Measurements from ENCODE around the gene FAM171A1.
"Not testable (repeated sequence)": the region's sequence is repeated elsewhere in the genome, so short reads cannot be mapped to it uniquely, and the experiment has no call there.

The FAM171A1 gene

GRCh38 chr10:15280974-15281373 is 90.1 kb downstream of the FAM171A1 start:
- DNase-seq (ENCODE audit: low spot score) = no peak

GRCh38 chr10:15280462-15280861 is 90.6 kb downstream of the FAM171A1 start:
- no peak for DNase-seq (ENCODE audit: low spot score)

- DNase-seq (ENCODE audit: low spot score) = no peak
These were observed 91.9 kb downstream of the FAM171A1 start for GRCh38 chr10:15279236-15279635.

- DNase-seq (ENCODE audit: low spot score) = no peak
These were observed 92.3 kb downstream of the FAM171A1 start for GRCh38 chr10:15278786-15279185.

- DNase-seq (ENCODE audit: low spot score) = not testable (repeated sequence)
These were observed 95.0 kb downstream of the FAM171A1 start for GRCh38 chr10:15276039-15276438.

GRCh38 chr10:15269838-15270237 is 101.3 kb downstream of the FAM171A1 start:
- DNase-seq (ENCODE audit: low spot score) = not testable (repeated sequence)

- DNase-seq (ENCODE audit: low spot score) = no peak
These were observed 103.6 kb downstream of the FAM171A1 start for GRCh38 chr10:15267496-15267895.

GRCh38 chr10:15266117-15266516 is 105.0 kb downstream of the FAM171A1 start:
- DNase-seq (ENCODE audit: low spot score) = no peak

- no peak for DNase-seq (ENCODE audit: low spot score)
These were observed 105.5 kb downstream of the FAM171A1 start for GRCh38 chr10:15265558-15265957.

- DNase-seq (ENCODE audit: low spot score) = no peak
These were observed 106.0 kb downstream of the FAM171A1 start for GRCh38 chr10:15265056-15265455.

- no peak for DNase-seq (ENCODE audit: low spot score)
These were observed 107.3 kb downstream of the FAM171A1 start for GRCh38 chr10:15263657-15264323.

- peak; percentile 23 for DNase-seq (ENCODE audit: low spot score)
These were observed 108.9 kb downstream of the FAM171A1 start for GRCh38 chr10:15262036-15262713.

GRCh38 chr10:15259136-15259535 is 112.0 kb downstream of the FAM171A1 start:
- DNase-seq (ENCODE audit: low spot score) = no peak

GRCh38 chr10:15258255-15258654 is 112.8 kb downstream of the FAM171A1 start:
- no peak for DNase-seq (ENCODE audit: low spot score)

- no peak for DNase-seq (ENCODE audit: low spot score)
These were observed 115.1 kb downstream of the FAM171A1 start for GRCh38 chr10:15255961-15256360.

- DNase-seq (ENCODE audit: low spot score) = no peak
These were observed 116.1 kb downstream of the FAM171A1 start for GRCh38 chr10:15254808-15255648.

- DNase-seq (ENCODE audit: low spot score) = no peak
These were observed 116.9 kb downstream of the FAM171A1 start for GRCh38 chr10:15253951-15254807.

- DNase-seq (ENCODE audit: low spot score) = no peak
These were observed 118.7 kb downstream of the FAM171A1 start for GRCh38 chr10:15252396-15252795.

GRCh38 chr10:15251791-15252380 is 119.2 kb downstream of the FAM171A1 start:
- DNase-seq (ENCODE audit: low spot score) = no peak

- peak; percentile 38 for DNase-seq (ENCODE audit: low spot score)
These were observed 125.6 kb downstream of the FAM171A1 start for GRCh38 chr10:15245530-15245929.

- DNase-seq (ENCODE audit: low spot score) = no peak
These were observed 126.4 kb downstream of the FAM171A1 start for GRCh38 chr10:15244635-15245197.
